Glutamatergic neuron (in vitro differentiated cells): ENCODE data around the gene SPOCK1. TPM values are rescaled to one million over a fixed set of nuclear protein-coding genes. Genes with fewer than 3 reads are reported as not detected.

ENCODE experiments used
- DNase-seq: peaks from one replicate; pipeline ENCODE4 v3.0.0; 2022
- H3K27ac Mint-ChIP-seq: one replicate; pipeline ENCODE4 v1.8.0; 2020; ENCODE audit warnings: mild to moderate bottlenecking, mixed read lengths, inconsistent platforms; ENCODE audit not compliant: unreplicated experiment
- H3K27me3 Mint-ChIP-seq: one replicate; pipeline ENCODE4 v1.8.0; 2020; ENCODE audit warnings: mild to moderate bottlenecking, moderate library complexity, mixed read lengths, inconsistent platforms; ENCODE audit not compliant: unreplicated experiment
- H3K36me3 Mint-ChIP-seq: one replicate; pipeline ENCODE4 v1.8.0; 2020; ENCODE audit warnings: mild to moderate bottlenecking, mixed read lengths, inconsistent platforms; ENCODE audit not compliant: unreplicated experiment
- H3K4me1 Mint-ChIP-seq: one replicate; pipeline ENCODE4 v1.8.0; 2020; ENCODE audit warnings: mild to moderate bottlenecking, low read depth, mixed read lengths, inconsistent platforms; ENCODE audit not compliant: unreplicated experiment
- H3K4me3 Mint-ChIP-seq: one replicate; pipeline ENCODE4 v1.8.0; 2020; ENCODE audit warnings: mild to moderate bottlenecking, mixed read lengths, inconsistent platforms; ENCODE audit not compliant: unreplicated experiment
- H3K9me3 Mint-ChIP-seq: one replicate; pipeline ENCODE4 v1.8.0; 2020; ENCODE audit warnings: mild to moderate bottlenecking, moderate library complexity, mixed read lengths, inconsistent platforms; ENCODE audit not compliant: unreplicated experiment
- total RNA-seq: library from RNA; stranded (reverse); fragmentation: NEBNext Ultra II Directional; extraction: Animal tissue kit (Norgen Biotek cat#: 25700); gene quantifications from one replicate; pipeline ENCODE4 v1.2.1, GENCODE V29; 2021; ENCODE audit not compliant: unreplicated experiment
- TF ChIP-seq, protein P1 (sequence below): fragments of 200-600 bp; sonication (generic); IDR thresholded peaks from one replicate; pipeline ENCODE4 v1.5.0; 2021; ENCODE audit not compliant: partially characterized antibody, unreplicated experiment

Gene SPOCK1
- total RNA-seq, 1 donor from 2014 or later: 25.4 TPM

DNA sequence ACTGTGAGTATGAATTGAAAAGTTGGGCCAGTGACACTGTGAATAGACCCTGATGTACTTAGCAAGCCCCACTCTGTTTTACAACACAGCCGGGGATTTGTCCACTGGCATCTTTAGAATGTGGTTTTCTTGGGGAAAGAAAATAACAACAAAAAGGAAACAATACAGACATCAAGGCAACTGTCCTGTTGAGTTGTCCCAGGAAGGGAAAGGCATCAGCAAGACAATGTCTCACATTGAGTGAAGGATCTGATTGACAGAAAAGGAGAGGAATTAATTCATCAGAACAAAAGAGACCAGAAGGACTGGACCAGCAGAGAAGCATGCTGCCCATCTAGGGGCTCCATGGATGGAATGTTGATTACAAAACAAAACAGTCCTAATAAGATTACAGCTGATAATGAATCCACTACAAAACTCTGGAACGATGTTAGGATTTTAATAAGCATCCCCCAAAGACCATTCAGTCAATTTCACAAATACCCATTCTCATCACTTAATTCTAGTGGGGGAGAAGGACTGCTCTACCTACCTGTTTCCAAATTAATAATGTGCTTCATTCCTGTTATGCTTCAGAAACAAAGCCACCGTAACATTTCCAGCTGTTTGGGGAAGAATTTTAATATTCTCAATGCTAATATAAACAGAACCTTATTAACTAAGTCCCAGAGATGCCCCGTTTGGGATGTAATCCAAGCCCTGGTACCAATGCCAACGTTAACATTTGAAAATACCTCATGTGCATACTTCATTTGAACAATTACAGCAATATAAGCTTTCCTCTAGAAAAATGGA is 298.0 kb downstream of the SPOCK1 start:
- no peak for DNase-seq
- Mint-ChIP-seq H3K27ac (no peak overlapping the region), H3K4me3 (no peak overlapping the region)

GRCh38 chr5:137199966-137200365 is 299.2 kb downstream of the SPOCK1 start:
- TF ChIP-seq, protein P1, sequence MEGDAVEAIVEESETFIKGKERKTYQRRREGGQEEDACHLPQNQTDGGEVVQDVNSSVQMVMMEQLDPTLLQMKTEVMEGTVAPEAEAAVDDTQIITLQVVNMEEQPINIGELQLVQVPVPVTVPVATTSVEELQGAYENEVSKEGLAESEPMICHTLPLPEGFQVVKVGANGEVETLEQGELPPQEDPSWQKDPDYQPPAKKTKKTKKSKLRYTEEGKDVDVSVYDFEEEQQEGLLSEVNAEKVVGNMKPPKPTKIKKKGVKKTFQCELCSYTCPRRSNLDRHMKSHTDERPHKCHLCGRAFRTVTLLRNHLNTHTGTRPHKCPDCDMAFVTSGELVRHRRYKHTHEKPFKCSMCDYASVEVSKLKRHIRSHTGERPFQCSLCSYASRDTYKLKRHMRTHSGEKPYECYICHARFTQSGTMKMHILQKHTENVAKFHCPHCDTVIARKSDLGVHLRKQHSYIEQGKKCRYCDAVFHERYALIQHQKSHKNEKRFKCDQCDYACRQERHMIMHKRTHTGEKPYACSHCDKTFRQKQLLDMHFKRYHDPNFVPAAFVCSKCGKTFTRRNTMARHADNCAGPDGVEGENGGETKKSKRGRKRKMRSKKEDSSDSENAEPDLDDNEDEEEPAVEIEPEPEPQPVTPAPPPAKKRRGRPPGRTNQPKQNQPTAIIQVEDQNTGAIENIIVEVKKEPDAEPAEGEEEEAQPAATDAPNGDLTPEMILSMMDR: no peak
- peaks cover 7% of the 10 kb centered on the region for H3K4me1 Mint-ChIP-seq
- H3K36me3 Mint-ChIP-seq: no peaks in the 10 kb centered on the region
- no peak overlapping the region for H3K4me3 Mint-ChIP-seq
- peaks cover 2% of the 10 kb centered on the region for H3K27me3 Mint-ChIP-seq
- H3K27ac Mint-ChIP-seq: no peak overlapping the region
- no peak for DNase-seq
- no peaks in the 10 kb centered on the region for H3K9me3 Mint-ChIP-seq

More for the DNA sequence above, 298.0 kb downstream of the SPOCK1 start:
- TF ChIP-seq, protein P1: no peak
- H3K27me3 Mint-ChIP-seq: peaks cover 2% of the 10 kb centered on the region
- peaks cover 7% of the 10 kb centered on the region for H3K4me1 Mint-ChIP-seq
- H3K9me3 Mint-ChIP-seq: no peaks in the 10 kb centered on the region
- no peaks in the 10 kb centered on the region for H3K36me3 Mint-ChIP-seq

GRCh38 chr5:137199201-137199600 is 299.9 kb downstream of the SPOCK1 start:
- no peaks in the 10 kb centered on the region for H3K9me3 Mint-ChIP-seq
- no peak overlapping the region for H3K27ac Mint-ChIP-seq
- peaks cover 7% of the 10 kb centered on the region for H3K4me1 Mint-ChIP-seq
- H3K4me3 Mint-ChIP-seq: no peak overlapping the region
- H3K36me3 Mint-ChIP-seq: no peaks in the 10 kb centered on the region
- TF ChIP-seq, protein P1: no peak
- peaks cover 2% of the 10 kb centered on the region for H3K27me3 Mint-ChIP-seq
- no peak for DNase-seq

DNA sequence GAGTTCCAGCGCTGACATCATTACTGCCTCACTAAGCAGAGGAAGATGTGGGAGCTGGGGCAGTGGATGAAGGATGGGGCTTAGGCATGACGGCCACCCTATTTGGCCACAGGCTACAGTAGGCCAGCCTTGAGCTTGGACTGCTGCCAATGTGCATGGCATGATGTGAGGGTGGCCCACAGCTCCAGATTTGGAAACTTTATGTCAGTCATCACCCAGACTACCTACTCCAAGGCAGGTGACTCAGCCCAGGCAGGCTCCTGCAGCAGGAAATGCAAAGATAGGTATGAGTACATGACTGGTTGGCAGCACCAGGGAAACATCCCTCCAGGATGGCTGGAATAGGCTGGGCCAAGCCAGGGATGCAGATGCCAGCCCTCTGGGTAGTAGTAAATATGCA is 303.6 kb downstream of the SPOCK1 start:
- Mint-ChIP-seq H3K27ac (no peak overlapping the region), H3K27me3 (peaks cover 2% of the 10 kb centered on the region), H3K4me1 (peaks cover 7% of the 10 kb centered on the region), H3K36me3 (no peaks in the 10 kb centered on the region), H3K4me3 (no peak overlapping the region), H3K9me3 (no peaks in the 10 kb centered on the region)
- DNase-seq: no peak
- TF ChIP-seq, protein P1: no peak

GRCh38 chr5:137194300-137194699 is 304.8 kb downstream of the SPOCK1 start:
- H3K27ac Mint-ChIP-seq: no peak overlapping the region
- no peaks in the 10 kb centered on the region for H3K9me3 Mint-ChIP-seq
- no peaks in the 10 kb centered on the region for H3K27me3 Mint-ChIP-seq
- no peaks in the 10 kb centered on the region for H3K4me1 Mint-ChIP-seq
- H3K4me3 Mint-ChIP-seq: no peak overlapping the region
- H3K36me3 Mint-ChIP-seq: no peaks in the 10 kb centered on the region
- no peak for DNase-seq
- TF ChIP-seq, protein P1: no peak
